Breast epithelium (tissue), 3 donors: ENCODE results near the gene KAT7.

ENCODE experiments used
- POLR2A ChIP-seq: fragments of 450-650 bp; IDR thresholded peaks from one replicate; pipeline ENCODE4 v1.6.1; 2016; ENCODE audit warnings: antibody characterized with exemption, mild to moderate bottlenecking, moderate library complexity
- TF ChIP-seq, protein P1 (sequence below), 3 donors: fragments of 450-650 bp; IDR thresholded peaks; one replicate each; pipeline ENCODE4 v1.5.1; 2016 to 2017; ENCODE audit warnings: antibody characterized with exemption in 3 of 3, mild to moderate bottlenecking in 3 of 3, moderate library complexity in 3 of 3

- TF ChIP-seq, protein P1, sequence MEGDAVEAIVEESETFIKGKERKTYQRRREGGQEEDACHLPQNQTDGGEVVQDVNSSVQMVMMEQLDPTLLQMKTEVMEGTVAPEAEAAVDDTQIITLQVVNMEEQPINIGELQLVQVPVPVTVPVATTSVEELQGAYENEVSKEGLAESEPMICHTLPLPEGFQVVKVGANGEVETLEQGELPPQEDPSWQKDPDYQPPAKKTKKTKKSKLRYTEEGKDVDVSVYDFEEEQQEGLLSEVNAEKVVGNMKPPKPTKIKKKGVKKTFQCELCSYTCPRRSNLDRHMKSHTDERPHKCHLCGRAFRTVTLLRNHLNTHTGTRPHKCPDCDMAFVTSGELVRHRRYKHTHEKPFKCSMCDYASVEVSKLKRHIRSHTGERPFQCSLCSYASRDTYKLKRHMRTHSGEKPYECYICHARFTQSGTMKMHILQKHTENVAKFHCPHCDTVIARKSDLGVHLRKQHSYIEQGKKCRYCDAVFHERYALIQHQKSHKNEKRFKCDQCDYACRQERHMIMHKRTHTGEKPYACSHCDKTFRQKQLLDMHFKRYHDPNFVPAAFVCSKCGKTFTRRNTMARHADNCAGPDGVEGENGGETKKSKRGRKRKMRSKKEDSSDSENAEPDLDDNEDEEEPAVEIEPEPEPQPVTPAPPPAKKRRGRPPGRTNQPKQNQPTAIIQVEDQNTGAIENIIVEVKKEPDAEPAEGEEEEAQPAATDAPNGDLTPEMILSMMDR (IDR thresholded peaks at IDR 0.05): no peak
- no peak for TF ChIP-seq POLR2A
Measured at GRCh38 chr17:49775546-49776260, 12.8 kb upstream of the KAT7 start.
